Suprapubic skin (tissue), 4 donors: ENCODE results near the gene OR2T2.
"Not testable (repeated sequence)": the region's sequence is repeated elsewhere in the genome, so short reads cannot be mapped to it uniquely, and the experiment has no call there.

Experiments
- POLR2A ChIP-seq, 2 donors: fragments of 450-650 bp; IDR thresholded peaks; one replicate each; pipeline ENCODE4 v1.6.1; 2017; ENCODE audit warnings: antibody characterized with exemption in 2 of 2, mild to moderate bottlenecking in 2 of 2, moderate library complexity in 2 of 2
- POLR2AphosphoS5 ChIP-seq, 3 donors: sonication (generic); formaldehyde crosslinking; IDR thresholded peaks; one replicate each; pipeline ENCODE4 v1.6.1; 2017; ENCODE audit warnings: antibody characterized with exemption in 3 of 3
- TF ChIP-seq, protein P1 (sequence below), 2 donors: fragments of 200-600 bp in 1 of 2; fragments of 450-650 bp in 1 of 2; sonication (generic) in 1 of 2; IDR thresholded peaks; one replicate each; pipeline ENCODE4 v1.5.1; 2016 to 2019; ENCODE audit warnings: antibody characterized with exemption in 2 of 2, mild to moderate bottlenecking in 1 of 2, moderate library complexity in 1 of 2

DNA sequence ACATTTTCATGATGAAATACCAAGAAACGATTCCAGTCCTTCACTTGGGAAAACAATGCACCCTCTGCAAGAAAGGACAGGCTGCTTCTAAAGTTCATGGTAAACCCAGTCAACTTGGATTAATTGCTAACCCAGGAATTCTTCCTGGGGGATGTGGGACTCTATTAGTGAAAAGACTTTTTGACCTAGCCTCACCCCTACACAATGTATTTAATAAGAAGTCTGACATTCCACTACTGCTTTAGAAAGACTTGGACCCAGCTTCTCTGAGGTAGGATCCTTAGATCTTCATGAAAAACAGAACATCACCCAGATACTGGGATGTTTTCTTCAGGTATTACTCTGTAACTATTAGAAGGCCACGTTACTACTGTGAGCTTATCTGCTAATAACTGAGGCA is at the start of gene OR2T2:
- TF ChIP-seq, protein P1, sequence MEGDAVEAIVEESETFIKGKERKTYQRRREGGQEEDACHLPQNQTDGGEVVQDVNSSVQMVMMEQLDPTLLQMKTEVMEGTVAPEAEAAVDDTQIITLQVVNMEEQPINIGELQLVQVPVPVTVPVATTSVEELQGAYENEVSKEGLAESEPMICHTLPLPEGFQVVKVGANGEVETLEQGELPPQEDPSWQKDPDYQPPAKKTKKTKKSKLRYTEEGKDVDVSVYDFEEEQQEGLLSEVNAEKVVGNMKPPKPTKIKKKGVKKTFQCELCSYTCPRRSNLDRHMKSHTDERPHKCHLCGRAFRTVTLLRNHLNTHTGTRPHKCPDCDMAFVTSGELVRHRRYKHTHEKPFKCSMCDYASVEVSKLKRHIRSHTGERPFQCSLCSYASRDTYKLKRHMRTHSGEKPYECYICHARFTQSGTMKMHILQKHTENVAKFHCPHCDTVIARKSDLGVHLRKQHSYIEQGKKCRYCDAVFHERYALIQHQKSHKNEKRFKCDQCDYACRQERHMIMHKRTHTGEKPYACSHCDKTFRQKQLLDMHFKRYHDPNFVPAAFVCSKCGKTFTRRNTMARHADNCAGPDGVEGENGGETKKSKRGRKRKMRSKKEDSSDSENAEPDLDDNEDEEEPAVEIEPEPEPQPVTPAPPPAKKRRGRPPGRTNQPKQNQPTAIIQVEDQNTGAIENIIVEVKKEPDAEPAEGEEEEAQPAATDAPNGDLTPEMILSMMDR (IDR thresholded peaks at IDR 0.05): not testable (repeated sequence)
- TF ChIP-seq POLR2AphosphoS5, POLR2A (IDR thresholded peaks at IDR 0.05): not testable (repeated sequence)
